Measurements from ENCODE around the gene AGBL1.

AGBL1 gene

GRCh38 chr15:86611417-86612040 lies 531.9 kb downstream of the AGBL1 start:
- no peak for DNase-seq

- no peak for DNase-seq
Measured at GRCh38 chr15:86615411-86615810, 535.7 kb downstream of the AGBL1 start.

GRCh38 chr15:86615816-86616215 lies 536.1 kb downstream of the AGBL1 start:
- no peak for DNase-seq

GRCh38 chr15:86616771-86617170 lies 537.1 kb downstream of the AGBL1 start:
- no peak for DNase-seq

GRCh38 chr15:86620157-86620556 lies 540.5 kb downstream of the AGBL1 start:
- DNase-seq: no peak

GRCh38 chr15:86620641-86621349 lies 541.1 kb downstream of the AGBL1 start:
- no peak for DNase-seq

- no peak for DNase-seq
Measured at GRCh38 chr15:86623236-86623635, 543.6 kb downstream of the AGBL1 start.

GRCh38 chr15:86624261-86625036 lies 544.8 kb downstream of the AGBL1 start:
- peak in 2 of 4 experiments; percentile 16 to 53 for DNase-seq

GRCh38 chr15:86629409-86630356 lies 550.0 kb downstream of the AGBL1 start:
- no peak for DNase-seq

GRCh38 chr15:86630946-86631345 lies 551.3 kb downstream of the AGBL1 start:
- no peak for DNase-seq

GRCh38 chr15:86634146-86634545 lies 554.5 kb downstream of the AGBL1 start:
- no peak for DNase-seq

GRCh38 chr15:86634992-86635638 lies 555.4 kb downstream of the AGBL1 start:
- no peak for DNase-seq

GRCh38 chr15:86644339-86644738 lies 564.7 kb downstream of the AGBL1 start:
- no peak for DNase-seq

GRCh38 chr15:86645925-86646500 lies 566.3 kb downstream of the AGBL1 start:
- DNase-seq: no peak

GRCh38 chr15:86647810-86648440 lies 568.3 kb downstream of the AGBL1 start:
- no peak for DNase-seq

- no peak for DNase-seq
Measured at GRCh38 chr15:86649277-86649676, 569.6 kb downstream of the AGBL1 start.

GRCh38 chr15:86650094-86650493 lies 570.4 kb downstream of the AGBL1 start:
- no peak for DNase-seq

GRCh38 chr15:86653344-86654197 lies 573.9 kb downstream of the AGBL1 start:
- no peak for DNase-seq

- DNase-seq: no peak
Measured at GRCh38 chr15:86654501-86654900, 574.8 kb downstream of the AGBL1 start.

GRCh38 chr15:86657305-86657704 lies 577.6 kb downstream of the AGBL1 start:
- DNase-seq: no peak
